GM19240 (cell line): ENCODE measurements around the gene RUBCNL.
"Not testable (repeated sequence)": the region's sequence is repeated elsewhere in the genome, so short reads cannot be mapped to it uniquely, and the experiment has no call there.

Experiments
- DNase-seq: peaks from one replicate; pipeline ENCODE4 v3.0.0; 2011; ENCODE audit warnings: low spot score; ENCODE audit not compliant: insufficient read length

Gene RUBCNL

GRCh38 chr13:46387064-46387851 lies at the start of gene RUBCNL:
Gene RUBCNL, minus strand, starts transcription at chr13:46387252. Its CDS starts 14,777 bp downstream, at chr13:46372475.
- DNase-seq = no peak

- DNase-seq = not testable (repeated sequence)
Measured at GRCh38 chr13:46429558-46429957, 42.5 kb upstream of the RUBCNL start.

GRCh38 chr13:46405457-46405856 lies 18.4 kb upstream of the RUBCNL start:
- DNase-seq = no peak

- no peak for DNase-seq
Measured at GRCh38 chr13:46404733-46405100, 17.7 kb upstream of the RUBCNL start.

GRCh38 chr13:46403851-46404732 lies 17.0 kb upstream of the RUBCNL start:
- DNase-seq = no peak

- no peak for DNase-seq
Measured at GRCh38 chr13:46402178-46402577, 15.1 kb upstream of the RUBCNL start.

- DNase-seq = no peak
Measured at GRCh38 chr13:46401432-46401831, 14.4 kb upstream of the RUBCNL start.

GRCh38 chr13:46396341-46396740 lies 9.3 kb upstream of the RUBCNL start:
- no peak for DNase-seq

- DNase-seq = no peak
Measured at GRCh38 chr13:46392967-46393366, 5.9 kb upstream of the RUBCNL start.

GRCh38 chr13:46389457-46390451 lies 2.7 kb upstream of the RUBCNL start:
- DNase-seq = no peak

GRCh38 chr13:46388846-46389245 lies 1.8 kb upstream of the RUBCNL start:
- DNase-seq = no peak

GRCh38 chr13:46388308-46388707 lies 1.3 kb upstream of the RUBCNL start:
- no peak for DNase-seq

GRCh38 chr13:46386392-46387063 lies 524 bp downstream of the RUBCNL start:
- DNase-seq = no peak

- no peak for DNase-seq
Measured at GRCh38 chr13:46385946-46386345, 1.1 kb downstream of the RUBCNL start.

- DNase-seq = no peak
Measured at GRCh38 chr13:46383383-46383782, 3.7 kb downstream of the RUBCNL start.

GRCh38 chr13:46382224-46382623 lies 4.8 kb downstream of the RUBCNL start:
- DNase-seq = no peak

- DNase-seq = no peak
Measured at GRCh38 chr13:46380242-46380641, 6.8 kb downstream of the RUBCNL start.

- DNase-seq = no peak
Measured at GRCh38 chr13:46379611-46380010, 7.4 kb downstream of the RUBCNL start.

GRCh38 chr13:46378411-46378810 lies 8.6 kb downstream of the RUBCNL start:
- no peak for DNase-seq

GRCh38 chr13:46377554-46377953 lies 9.5 kb downstream of the RUBCNL start:
- DNase-seq = no peak

- no peak for DNase-seq
Measured at GRCh38 chr13:46374710-46375109, 12.3 kb downstream of the RUBCNL start.
